ENCODE measurements around the gene RYR3.

DNA sequence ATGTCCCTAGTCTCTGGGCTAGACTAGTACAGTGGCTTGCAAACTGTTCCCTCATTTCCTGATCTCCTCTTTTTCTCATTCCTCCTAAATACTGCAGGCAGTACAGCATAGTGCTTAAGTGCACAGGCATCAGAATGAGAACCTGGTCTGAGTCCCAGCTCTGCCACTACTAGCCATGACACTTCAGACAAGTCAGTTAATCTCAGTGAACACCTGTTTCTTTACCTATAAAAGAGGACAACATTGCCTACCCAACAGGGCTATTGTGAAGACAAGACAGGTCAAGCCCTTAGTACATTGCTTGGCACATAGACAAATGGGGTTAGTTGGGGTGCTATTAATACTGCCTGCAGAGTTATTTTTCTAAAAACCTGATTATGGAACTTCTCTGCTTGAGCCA is 113.3 kb downstream of the RYR3 start:
- no peak for TF ChIP-seq POLR2A (IDR thresholded peaks at IDR 0.05; ENCODE audit: low read depth, low read length)
- TF ChIP-seq EP300 (IDR thresholded peaks at IDR 0.05; ENCODE audit: borderline replicate concordance in 1 of 2, control insufficient read depth in 1 of 2, low read depth in 2 of 2, low read length in 2 of 2), result no peak
- no peak for TF ChIP-seq TARDBP (IDR thresholded peaks at IDR 0.05; ENCODE audit: borderline replicate concordance)
